GM15510 (cell line): ENCODE measurements around the gene CTBP2.

Experiments used
- POLR2A ChIP-seq: IDR thresholded peaks from 3 replicates; pipeline ENCODE4 v1.6.1; 2011; ENCODE audit warnings: borderline replicate concordance; ENCODE audit not compliant: insufficient read length; ENCODE audit errors: extremely low read depth

The CTBP2 gene

DNA sequence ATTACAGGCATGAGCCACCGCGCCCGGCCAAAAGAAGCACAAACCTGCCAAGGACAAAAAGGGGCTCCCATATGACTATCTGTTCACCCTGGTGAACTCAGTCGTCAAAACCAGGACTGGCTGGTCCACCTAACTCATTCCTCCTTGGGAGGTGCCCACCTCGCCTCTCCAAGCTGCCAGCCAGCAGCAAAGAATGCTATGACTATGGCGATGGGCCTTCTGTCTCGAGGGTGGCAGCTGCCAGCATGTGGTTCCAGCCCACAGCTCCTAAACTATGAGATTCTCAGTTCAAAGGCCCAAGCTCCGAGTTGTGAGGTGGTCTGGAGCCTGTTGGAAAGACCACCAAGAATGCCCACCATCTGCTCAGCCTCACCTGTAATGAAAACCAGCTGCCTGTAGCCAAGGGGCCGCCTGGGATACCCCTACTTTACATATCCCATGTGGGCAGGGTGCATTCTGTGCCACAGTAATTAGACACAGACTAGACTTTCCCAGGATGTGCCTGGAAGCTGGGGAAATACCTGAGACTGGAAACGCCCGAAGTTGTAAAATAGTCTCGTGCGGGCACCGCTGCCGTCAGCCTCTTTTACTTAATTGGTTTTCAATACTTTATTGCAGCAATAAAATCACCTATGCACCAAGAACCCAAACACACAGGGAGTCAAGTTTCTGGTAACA is 147.4 kb downstream of the CTBP2 start:
- no peak for TF ChIP-seq POLR2A

- TF ChIP-seq POLR2A, result no peak
These were observed 148.2 kb downstream of the CTBP2 start for GRCh38 chr10:125011926-125012705.

DNA sequence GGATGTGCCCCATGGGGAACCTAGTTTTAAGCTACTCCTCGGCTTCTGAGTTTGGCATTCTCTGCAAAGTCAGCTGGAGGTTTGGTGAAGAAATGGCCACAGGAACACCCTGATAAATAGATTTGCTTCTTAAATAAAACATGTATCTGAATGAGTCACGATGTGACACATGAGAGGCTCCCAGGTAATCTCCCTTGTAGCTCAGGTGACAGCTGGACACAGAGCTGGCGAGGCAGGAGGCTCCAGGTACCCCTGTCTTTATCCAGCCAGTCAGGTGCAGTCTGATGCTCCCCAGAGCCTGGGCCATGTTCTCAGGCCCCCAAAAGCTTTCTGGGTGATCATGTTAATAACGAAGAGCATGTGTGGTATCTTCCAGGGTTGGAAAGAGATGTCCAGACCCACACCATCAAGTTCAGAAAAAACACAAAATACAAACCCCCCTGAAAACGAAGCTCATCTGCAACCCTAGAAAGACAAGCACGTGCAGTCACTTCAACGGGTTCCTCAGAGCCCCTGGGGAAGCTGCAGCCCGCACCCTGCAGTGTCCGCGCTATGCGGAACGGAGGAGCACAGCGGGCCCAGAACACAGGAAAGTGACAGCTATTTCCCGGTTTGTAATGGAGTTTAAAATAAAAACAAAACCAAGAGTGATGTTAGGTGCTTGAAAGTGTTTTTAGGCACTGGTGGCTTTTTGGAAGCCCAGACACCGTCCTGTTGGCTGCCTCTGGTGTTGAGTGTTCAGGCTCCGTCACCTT is 149.0 kb downstream of the CTBP2 start:
- no peak for TF ChIP-seq POLR2A

DNA sequence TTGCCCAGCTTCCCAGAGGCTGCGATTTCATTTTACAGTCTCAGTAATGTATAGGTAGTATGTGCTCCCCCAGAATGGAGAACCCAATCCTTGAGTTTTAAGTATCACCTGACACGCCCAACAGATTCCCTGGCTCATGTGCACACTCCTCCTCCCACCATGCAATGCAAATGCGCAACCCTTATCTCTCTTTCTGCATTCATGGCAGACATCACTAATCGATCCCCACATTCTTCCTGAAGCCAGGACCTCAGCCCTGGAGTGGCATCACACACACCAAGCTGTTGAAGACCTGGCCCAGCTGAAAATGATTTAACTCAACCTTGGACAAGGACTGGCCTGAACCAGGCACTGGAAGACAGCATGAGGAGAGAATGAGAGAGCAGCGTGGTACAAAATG is 150.0 kb downstream of the CTBP2 start:
- TF ChIP-seq POLR2A, result no peak

DNA sequence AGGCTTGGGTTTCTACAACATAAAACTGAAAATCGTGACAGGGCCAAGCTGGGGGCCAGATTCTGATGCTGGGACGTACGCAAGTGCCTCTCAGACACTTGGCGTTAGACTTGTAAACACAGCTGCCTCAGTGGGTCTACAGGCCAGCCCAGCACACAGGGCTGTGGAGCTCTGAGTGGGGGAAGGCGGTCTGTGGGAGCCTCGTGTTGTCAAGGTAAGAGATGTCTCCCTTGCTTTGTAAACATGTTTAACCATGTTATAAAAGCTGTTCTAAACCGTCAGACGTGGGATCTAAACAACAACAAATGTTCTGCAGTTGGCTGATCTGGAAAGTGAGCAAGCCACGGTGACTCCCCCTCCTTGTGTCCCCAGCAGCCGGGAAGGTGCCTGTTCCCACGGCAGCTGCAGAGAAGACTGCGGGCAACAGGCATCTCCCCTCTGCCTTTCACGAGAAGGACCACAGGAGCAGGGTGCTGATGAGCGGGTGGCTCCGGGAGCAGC is 150.7 kb downstream of the CTBP2 start:
- no peak for TF ChIP-seq POLR2A

GRCh38 chr10:125008689-125009638 is 151.4 kb downstream of the CTBP2 start:
- TF ChIP-seq POLR2A, result no peak

DNA sequence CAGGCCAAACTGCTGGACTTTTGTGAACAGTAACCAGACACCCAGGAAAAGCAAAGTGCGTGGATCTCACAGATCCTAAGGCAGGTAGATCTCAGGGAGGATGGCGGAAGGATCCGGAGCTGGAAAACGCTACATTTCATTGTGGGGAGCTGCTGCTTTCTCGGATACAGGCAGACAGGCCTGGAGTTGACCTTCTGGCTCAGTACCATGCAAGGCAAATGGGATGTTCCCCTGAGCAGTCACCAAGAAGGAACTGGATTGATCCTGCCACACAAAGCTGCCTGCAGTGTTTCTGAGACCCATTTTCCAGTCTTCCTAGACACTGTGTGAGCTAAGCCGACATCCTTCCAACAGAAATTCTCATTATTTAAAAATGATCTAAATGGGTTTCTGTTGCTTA is 152.9 kb downstream of the CTBP2 start:
- TF ChIP-seq POLR2A, result no peak

- TF ChIP-seq POLR2A, result no peak
These were observed 153.4 kb downstream of the CTBP2 start for GRCh38 chr10:125006921-125007426.

GRCh38 chr10:125006188-125006680 is 154.1 kb downstream of the CTBP2 start:
- TF ChIP-seq POLR2A, result no peak

GRCh38 chr10:125005312-125006187 is 154.8 kb downstream of the CTBP2 start:
- no peak for TF ChIP-seq POLR2A

DNA sequence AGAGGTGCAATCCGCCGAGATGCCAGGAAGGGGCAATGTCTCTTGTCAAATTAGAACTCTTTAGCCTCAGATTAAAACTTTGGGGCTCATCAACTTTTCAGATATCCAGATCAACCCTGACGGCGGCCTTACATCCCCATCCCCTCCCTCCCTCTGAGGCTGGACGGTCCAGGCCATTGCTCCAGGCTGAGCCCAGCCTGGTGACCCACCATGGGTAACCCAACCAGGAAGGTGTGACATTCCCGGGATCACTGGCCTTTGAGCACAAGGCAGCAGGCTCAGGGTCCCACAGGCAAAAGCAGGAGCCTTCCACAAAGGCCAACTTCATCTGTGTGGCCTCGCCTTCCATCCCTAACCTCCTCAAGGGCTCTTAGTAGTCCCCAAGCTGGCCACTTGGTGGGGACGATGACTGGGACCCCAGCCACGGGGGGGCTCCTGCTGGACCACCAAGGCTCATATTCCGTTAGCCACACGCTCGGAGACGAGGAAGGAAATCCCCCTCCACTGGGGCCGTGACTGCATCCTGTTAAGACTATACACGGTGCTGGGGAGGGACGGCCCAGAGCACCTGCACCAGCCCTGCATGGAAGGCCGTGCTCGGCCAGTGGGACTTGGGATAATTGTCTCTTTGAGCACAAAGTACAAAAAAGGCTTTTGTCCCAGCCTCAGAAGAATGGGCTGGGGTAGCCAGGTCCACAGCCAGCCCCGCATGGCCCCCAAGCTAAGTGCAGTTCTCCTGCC is 155.6 kb downstream of the CTBP2 start:
- TF ChIP-seq POLR2A, result no peak

DNA sequence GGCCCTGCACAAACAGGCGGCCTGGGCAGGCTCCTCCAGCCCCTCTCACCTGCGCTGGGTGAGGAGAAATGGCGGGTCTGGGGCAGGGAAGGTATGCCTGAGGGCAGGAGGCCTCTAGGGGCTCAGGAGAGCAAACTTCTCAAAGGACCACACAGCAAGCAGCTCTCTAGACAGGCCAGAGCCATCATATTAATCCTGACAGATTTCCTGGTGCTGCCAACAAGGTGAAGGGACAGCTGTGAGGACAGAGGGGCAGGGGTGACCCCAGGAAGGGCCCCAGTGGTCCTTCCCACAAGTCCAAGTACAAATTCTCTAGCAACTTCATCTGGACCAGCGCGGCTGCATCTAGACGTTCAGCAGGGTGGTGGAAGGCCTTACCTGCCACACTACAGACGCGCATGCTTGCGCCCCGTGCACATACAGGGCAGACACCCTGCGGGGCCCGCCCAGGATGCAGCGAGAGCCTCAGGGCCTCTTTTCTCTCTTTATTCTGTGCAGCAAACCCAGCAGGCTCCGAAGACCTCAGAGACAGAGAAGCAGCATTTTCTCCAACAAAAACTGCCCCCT is 156.4 kb downstream of the CTBP2 start:
- no peak for TF ChIP-seq POLR2A
